Gastroesophageal sphincter (tissue), 3 donors: Measurements from ENCODE around the gene TLE2.

Source experiments
- CTCF ChIP-seq, 4 experiments: fragments of 200-600 bp in 2 of 4; fragments of 450-650 bp in 2 of 4; sonication (generic) in 1 of 4; IDR thresholded peaks; one replicate each; pipeline ENCODE4 v1.5.1; 2017 to 2019; ENCODE audit warnings: antibody characterized with exemption in 4 of 4, mild to moderate bottlenecking in 2 of 4, moderate library complexity in 2 of 4
- EP300 ChIP-seq: sonication (generic); formaldehyde crosslinking; IDR thresholded peaks from one replicate; pipeline ENCODE4 v1.6.1; 2017; ENCODE audit warnings: antibody characterized with exemption, mild to moderate bottlenecking
- POLR2A ChIP-seq, 2 donors: fragments of 450-650 bp; IDR thresholded peaks; one replicate each; pipeline ENCODE4 v1.6.1; 2017; ENCODE audit warnings: antibody characterized with exemption in 2 of 2, mild to moderate bottlenecking in 2 of 2, moderate library complexity in 1 of 2

- TF ChIP-seq CTCF (IDR thresholded peaks at IDR 0.05) = no peak
- no peak for TF ChIP-seq EP300
- no peak for TF ChIP-seq POLR2A (IDR thresholded peaks at IDR 0.05)
Measured at GRCh38 chr19:3006075-3006767, 22.9 kb downstream of the TLE2 start.
